ENCODE results near the gene FZD7.

FZD7 gene

DNA sequence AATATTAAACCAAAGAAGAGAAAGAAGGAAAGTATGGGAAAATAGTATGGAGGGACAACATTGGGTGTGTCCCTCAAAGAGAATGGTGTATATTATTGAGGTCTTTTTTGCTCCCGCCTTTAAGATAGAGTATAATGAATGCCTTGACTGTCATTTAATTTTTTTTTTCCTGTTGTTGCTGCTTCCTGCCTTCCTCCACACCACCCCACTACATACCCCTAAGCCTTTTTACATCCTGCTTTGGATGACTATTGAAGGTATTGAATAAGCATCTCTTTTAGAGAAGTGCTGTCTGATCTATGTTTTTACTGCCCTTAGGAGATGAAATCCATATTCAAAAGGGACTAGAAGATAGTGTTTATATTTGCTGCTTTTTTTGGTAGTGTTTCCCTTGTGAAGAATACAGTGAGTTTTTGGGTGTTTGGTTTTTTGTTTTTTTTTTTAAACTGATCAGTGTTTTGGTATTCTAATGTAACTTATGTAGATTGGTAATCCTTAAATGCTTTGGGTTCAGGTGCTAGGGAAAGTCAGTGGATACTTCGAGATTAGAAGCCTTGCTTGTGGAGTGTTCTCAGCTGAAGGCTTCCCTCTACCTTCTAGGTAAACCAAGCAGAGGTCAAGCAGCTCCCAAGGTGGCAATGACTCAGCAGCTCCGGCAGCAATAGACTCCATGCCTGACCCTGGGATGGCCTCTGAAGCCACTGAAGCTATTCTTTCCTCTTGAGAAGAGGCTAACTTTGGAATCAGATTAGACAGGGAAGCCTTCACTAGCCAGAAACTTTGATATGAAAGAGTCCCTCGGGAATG is 5.0 kb downstream of the FZD7 start:
- DNase-seq: no peak

DNA sequence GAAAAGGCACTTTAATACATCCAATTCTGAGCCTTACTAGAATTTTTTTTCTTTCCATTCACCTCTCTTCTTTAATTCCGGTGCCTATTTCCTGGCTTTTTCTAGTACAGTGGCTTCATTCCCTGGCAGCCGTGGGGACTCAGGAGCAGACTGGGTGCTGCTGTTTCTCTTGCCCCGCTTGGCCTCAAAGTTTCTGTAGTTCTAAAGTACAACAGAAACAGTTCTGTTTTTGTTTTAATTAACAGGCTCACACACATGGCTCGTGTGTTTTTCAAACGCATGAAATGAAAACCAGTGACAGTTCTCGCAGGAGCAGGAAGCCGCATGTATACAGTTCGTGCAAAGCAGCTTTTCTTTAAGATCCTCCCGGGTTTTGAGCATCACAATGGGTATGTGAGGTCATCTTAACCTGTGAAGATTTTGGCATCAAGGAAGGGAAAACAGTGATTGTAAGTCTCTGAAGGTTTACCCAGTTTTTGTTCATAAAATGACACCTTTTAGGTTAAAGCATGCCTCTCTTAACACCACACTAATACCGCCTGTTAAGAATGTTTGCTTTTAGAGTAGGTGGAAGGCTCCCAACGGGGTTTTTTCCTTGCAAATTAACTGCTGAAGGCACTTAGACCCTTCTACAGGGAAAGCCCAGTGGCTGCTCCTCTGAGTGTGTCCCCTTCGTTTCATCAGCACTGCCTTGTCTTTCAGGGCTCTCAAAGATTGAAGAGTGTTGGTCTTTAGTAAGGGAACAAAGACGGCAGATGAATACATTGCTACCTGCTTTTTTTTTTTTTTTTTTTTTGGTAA is 5.8 kb downstream of the FZD7 start:
- no peak for DNase-seq

DNA sequence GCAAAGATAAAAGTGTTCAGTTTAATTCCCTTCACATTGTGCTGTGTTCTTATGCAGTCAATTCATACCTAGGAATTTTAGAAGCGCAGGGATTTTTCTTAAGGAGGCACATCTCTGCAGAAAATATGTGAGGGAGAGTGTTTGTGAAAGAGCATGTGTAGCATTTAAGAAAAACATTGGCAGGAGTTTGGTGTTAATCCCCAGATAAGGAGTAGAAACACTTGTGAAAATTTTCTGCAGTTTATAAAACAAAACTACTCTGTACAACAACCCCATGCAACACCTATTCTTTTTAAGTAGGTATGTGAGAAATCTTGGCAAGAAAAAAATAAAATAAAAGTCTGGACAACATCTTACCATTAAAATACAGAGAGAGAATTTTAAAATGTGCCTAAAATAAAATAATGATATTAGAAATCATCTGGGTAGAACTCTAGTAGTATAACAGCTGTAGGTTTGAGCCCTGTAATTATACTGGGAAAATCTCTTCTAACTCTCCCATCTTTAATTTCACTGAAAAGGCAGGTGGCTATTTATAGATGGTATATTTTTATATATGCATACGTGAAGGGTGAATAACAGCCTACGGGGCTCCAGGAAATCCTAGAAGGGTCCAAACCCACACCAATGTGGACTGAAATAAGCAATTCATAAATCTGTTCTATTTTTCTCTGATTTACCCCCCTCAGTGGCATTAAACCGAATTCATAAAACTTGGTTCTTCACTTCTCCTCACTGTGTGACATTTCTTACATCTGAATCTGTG is 6.6 kb downstream of the FZD7 start:
- DNase-seq: no peak

DNA sequence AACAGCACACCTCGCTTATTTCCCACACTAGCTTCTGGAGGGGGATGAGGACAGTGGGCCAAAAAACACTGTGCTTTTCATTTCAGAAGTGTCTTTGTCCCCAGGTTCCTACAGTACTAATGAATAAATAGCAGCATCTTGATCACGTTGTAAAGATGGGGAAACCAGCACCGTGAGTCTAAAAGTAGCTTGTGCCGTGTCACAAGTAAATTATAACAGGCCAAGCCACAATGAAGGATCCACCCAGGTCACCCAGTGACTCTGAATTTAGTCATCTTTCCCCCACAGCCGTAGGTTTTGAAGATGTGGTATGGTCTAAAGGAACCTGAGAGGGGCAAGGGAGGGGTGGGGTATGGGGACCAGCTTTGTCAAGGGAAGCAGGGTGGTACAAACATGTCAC is 8.8 kb downstream of the FZD7 start:
- DNase-seq: no peak

DNA sequence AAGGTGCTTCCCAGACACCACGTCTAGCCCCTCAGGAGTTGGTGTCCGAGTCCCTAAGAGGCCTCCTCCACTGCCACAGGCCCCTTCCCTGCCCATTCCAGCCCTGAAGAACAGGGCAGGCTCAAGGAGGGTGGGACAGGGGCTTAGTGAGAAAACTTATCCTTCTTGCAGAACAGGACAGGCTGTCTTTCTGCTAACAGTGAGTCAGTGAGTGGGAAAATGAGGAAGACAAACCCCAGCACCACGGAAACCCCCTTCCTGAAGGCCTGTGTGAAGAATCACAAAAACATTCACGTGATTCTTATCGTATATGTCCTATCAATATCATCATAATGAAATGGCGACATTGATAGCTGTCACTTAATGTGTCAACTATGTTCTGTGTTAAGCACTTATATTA is 9.8 kb downstream of the FZD7 start:
- DNase-seq: no peak

DNA sequence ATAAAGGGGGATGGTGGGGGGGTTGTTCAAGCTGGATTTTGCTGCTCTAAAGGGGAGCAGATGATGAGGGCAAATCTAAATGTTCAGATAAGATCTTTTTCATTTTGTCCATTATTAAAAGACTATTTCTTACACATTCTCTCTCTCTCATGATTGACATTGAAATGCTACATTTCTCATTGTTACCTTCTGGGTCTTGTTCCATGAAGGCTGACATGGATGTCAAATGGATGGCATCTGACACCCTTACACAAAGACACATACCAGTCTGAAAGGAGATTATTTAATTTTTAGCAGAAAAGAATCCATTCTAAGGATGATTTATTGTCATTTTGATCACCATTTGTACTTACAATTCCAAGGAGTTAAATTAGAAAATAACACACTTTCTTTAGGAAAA is 11.1 kb downstream of the FZD7 start:
- DNase-seq: no peak

DNA sequence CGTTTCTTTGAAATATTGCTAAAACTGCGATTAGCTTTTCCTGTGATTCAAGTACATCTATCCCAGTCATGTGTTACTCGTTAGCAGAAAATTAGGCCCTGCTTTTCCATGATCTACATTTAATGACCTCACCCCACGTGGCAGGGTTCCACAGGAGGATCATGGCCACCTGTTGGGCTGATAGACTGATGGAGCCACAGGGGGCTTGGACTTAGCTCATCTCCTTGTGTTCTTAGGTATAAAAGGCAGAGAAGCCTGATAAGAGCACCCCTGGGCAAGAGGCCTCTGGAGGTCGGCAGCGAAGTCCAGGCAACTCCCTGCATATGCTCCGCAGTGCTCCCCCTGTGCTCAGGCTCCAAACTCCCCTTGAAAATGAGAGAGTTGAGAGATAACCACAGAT is 12.9 kb downstream of the FZD7 start:
- no peak for DNase-seq

DNA sequence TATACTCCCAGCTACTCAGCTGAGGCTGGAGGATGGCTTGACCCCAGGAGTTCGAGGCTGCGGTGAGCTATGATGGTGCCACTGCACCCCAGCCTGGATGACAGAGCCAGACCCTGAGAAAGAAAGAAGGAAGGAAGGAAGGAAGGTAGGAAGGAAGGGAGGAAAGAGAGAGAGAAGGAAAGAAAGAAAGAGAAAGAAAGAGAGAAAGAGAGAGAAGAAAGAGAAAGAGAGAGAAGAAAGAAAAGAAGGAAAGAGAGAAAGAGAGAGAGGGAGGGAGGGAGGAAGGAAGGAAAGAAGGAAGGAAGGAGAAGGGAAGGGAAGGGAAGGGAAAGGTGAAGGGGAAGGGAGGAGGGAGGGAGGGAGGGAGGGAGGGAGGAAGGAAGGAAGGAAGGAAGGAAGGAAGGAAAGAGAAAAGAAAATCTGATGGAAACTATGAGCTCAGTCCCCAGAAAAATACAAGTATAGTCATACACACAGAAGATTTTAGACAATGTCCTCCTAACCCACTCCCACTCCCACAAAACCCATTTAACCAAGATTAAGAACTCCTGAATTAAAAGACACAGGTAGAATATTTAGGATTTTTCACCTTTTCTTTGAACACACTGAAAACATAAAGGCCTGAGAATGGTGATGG is 15.6 kb downstream of the FZD7 start:
- no peak for DNase-seq

DNA sequence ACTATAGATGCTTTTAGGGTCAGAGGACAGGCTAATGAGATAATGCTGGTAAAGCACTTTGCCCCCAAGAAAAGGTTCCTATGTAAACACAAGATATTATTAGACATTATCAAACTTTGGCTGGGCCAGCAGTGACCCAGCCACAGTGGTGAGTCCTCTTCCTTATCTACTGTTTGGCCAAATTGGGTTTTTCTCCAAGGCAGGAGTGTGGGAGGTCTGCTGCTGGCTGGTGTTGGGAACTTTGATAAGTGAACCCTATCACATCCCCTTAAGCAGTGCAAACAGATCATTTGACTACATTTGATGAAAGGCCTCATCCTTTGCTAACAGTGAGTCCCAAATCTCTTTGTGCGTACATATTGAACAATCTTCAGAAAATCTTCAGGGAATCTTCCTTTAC is 16.2 kb downstream of the FZD7 start:
- no peak for DNase-seq

DNA sequence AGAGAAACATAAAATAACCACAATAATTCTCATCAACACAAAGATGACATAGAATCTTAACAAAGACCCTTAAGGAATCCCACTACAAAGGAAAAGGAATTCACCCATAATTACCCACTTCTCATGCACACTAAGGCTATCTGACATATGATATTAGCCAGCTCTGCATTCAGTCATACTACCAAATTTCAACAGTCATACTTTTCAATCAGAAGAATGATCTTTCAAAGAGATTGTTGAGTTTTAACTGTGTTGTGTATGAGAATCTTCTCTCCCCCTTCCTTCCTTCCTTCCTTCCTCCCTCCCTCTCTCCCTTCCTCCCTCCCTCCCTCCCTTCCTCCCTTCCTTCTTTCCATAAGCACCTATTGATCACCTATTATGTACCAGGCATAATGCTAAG is 17.0 kb downstream of the FZD7 start:
- DNase-seq: no peak

DNA sequence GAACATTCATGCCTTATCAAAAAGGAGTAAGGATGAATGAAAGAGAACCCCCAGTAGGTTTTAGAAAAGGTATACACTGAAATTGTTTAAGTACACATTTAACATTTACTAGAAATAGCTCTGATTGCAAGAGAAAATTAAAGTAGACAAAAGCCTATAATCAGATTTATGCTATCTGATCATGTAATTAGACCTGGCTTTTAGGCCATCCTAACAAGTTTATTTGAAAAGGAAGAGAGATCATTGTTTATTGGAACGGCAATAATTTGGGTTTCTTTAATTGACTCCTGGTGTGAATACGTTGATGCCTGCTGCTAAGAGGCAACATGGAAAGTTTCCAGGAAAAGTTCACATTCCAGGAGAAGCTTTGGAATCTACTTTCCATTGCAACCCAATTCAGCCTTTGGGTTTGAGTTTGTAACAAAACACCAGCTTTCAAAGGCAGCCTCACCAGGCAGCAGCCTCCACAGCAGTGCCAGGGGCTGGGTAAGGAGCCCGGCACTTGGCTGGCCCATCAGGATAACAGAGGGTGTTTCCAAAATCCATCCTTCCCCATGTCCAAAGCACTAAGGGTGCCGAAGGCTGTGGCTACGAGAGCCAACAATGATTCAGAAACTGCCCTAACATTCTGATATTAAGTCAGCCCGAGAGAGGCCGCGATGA is 18.0 kb downstream of the FZD7 start:
- DNase-seq: no peak

DNA sequence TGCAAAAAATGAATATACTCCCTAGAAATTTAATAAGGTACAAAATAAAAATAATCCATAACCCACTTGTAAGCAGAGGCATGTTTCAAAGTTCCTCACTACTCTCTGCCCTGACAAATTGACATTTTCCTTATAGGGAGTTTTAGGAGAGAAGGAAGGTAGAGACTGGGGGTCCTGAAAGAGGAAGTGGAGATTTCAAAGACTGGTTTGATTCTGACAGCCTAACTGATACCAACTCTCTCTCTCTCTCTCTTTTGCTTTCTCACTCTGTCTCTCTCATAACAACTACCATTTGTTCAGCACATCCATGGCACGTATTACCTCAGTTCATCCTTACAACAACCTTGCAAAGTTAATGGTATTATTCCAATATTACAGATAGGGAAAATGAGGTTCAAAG is 18.6 kb downstream of the FZD7 start:
- DNase-seq: no peak

DNA sequence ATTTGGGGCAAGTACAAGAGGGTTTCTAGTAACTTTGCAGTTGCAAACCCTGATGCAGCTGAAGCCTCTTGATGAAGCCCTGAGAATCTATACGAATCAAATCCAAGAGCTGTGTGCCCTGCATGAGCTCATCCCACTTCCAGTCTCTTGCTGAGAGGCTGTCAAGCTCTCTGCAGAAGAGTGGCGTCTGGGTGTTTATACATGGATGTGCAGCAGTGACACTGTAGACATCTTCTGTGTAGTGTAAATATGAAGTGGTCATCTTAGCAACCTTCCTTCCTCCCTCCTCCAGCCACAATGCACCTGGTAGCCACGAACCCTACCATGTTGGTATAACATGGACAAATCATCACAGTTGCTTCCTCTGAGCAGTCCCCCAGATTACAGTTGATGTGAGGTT is 21.0 kb downstream of the FZD7 start:
- no peak for DNase-seq

DNA sequence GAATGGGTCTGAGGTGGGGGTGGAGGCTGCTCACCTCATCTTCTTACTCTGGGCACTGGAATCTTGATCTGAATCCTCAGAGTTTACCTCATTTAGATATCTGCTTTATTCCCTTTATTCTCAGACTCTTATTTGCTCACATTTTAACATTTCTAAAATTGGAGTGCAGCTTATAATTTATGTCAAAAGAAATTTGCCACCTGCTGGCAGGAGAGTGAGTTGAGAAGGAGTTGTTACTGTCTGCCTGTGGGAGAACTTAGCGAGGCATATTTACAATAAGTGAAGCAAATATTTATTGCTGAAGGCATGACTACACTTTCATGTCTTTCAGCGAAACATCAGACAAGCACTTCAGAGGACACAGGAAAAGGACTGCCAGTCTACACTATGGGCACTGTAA is 23.0 kb downstream of the FZD7 start:
- no peak for DNase-seq

DNA sequence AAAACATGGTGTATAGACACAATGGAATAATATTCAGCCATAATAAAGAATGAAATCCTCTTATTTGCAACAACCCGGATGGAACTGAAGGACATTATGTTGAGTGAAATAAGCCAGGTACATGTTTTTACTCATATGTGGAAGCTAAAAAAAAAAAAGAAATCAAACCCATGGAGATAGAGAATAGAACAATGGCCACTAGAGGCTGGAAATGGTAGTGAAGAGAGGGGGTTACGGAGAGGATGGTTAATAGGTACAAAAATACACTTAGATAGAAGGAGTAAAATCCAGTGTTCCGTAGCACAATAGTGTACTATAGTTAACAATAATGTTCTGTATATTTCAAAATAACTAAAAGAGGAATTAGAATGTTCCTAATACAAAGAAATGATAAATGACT is 26.6 kb downstream of the FZD7 start:
- no peak for DNase-seq

DNA sequence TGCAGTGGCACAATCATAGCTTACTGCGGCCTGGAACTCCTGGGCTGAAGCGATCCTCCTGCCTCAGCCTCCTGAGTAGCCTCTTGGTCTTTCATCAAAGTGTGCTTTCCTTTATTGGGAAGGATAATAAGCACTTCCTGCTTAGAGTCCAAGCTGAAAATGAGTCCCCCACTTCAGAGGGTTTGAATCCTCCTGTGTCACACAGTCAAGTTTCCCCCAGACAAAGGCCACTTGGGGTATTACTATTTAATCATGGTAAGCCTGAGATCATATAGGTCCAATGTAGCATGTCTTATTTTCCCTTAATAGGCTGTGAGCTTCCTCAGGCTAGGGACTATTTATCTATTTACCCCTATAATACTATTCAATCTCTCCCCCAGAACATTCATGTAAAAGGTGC is 28.0 kb downstream of the FZD7 start:
- no peak for DNase-seq

DNA sequence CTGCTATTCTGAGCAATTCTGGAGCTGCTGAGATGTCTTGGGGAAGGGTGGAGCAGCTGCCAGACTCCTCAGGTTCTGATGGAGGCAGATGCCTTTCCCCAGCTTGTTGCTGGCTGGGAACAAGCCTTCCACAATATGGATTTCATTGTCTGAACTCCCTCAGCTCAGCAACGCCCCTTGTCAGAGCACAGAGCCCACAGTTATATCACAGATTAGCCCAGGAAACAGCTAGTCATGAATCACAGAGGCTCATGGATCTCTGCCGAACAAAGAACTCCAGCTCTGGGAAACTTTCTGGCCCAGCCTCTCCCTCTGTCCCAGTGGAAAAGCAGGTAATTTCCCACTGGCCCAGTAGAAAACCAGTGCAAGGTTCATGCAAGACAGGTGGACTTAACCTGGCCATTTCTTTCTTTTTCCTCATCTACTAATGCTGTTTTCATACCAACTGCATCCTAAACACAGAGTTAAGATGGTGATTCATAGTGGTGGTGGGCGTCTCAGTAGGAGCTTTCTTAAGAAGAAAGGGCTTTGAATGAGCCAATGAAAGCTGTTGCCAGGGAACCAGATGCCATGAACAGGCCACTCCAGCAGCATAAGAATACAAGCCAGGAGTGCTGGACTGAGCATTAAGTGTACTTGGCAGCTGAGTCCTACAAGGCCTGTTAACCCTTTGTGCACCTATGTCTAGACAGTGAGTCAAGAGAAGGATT is 30.7 kb downstream of the FZD7 start:
- no peak for DNase-seq

DNA sequence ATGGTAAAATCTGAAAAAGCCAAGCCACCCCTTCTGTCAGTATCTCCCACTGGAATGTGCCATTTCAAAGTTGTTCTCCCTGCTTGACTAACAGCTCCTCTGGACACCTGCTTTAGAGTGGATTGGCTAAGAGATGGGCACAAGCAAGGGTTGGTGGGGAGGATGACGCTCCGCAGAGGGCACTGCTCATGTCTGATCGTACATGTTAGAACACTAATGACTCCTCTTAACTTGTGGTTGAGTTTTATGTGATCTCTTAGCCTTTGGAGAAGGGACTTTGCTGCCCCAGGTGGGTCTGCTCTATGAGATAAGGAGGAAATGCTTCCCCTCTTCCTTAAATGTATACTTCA is 31.2 kb downstream of the FZD7 start:
- DNase-seq: no peak

DNA sequence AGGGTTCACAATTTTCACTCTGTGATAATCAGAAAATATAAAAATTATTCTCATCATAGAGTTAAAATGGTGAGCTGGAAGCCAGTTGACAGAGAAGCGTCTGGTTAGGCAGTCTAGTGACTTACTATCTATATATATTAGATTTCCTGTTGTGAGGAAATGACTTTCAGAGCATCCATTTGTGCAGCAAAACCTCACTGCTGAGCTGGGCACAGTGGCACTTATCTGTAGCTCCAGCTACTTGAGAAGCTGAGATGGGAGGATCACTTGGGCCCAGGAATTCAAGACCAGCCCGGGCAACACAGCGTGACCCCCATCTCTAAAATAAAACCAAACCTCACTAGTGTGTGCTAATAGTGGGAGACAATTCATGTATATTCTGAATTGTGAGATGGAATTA is 32.2 kb downstream of the FZD7 start:
- DNase-seq: no peak

DNA sequence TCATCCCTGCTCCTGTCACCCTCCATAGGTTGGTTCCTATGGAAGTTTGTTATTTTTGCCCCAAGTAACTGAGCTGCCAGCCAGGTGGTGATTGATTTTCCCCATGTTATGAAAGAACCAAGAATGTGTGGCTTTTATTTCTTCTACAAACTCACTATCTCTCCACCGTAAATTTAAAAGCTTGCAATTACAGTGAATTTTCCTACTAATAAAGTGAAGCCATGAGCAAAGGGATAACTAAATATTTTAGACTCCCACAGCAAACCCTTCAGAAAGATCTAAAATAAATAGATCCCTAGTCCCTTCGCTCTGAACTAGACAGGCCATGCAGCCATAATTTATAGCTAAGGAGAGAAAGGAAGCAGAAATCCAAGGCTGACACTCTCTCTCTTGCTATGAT is 33.2 kb downstream of the FZD7 start:
- DNase-seq: no peak

DNA sequence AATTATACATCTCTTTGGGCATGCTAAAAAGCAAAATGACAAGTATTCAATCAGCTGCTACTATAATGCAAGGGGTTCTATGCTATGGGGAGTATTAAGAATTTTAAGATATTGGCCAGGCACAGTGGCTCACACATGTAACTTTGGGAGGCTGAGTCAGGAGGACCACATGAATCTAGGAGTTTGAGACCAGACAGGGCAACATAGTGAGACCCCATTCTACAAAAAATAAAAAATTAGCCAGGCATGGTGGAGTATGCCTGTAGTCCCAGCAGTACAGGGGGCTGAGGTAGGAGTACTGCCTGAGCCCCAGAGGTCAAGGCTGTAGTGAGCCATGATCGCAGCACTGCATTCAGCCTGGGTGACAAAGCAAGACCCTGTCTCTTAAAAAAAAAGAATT is 33.9 kb downstream of the FZD7 start:
- no peak for DNase-seq
